H1 (cell line): ENCODE results near the gene CCNYL1. TPM values are rescaled to one million over a fixed set of nuclear protein-coding genes. Genes with fewer than 3 reads are reported as not detected.

Source experiments
- CTCF ChIA-PET: fragments of 300-600 bp; sonication (Branson Sonifier 250); formaldehyde crosslinking; loops from one replicate; lab custom pipeline; 2021; ENCODE audit not compliant: partially characterized antibody; lab: Charles Lee
- POLR2A ChIA-PET: fragments of 300-600 bp; sonication (Branson Sonifier 250); formaldehyde crosslinking; loops from one replicate; lab custom pipeline; 2021; ENCODE audit warnings: inconsistent platforms; ENCODE audit not compliant: partially characterized antibody; lab: Charles Lee
- DNase-seq, 2 experiments: peaks; one replicate each; pipeline versions ENCODE4 v3.0.0 to v3.0.0-alpha.2; 2010 to 2022; ENCODE audit warnings: low spot score in 2 of 2, low read depth in 1 of 2, mixed read lengths in 1 of 2
- FAIRE-seq: peaks from 2 replicates; lab custom pipeline; 2011; peaks lifted over from hg19 to GRCh38; lab: Jason Lieb, UNC
- H2AFZ ChIP-seq: 2 replicates; pipeline ENCODE4 v1.8.1; 2012; ENCODE audit warnings: low read length, inconsistent platforms
- H2AK5ac ChIP-seq: 2 replicates; pipeline ENCODE4 v1.6.1; 2013; ENCODE audit warnings: low read depth, low read length
- H2BK120ac ChIP-seq: replicated peaks from 2 replicates; pipeline ENCODE3; 2013; ENCODE audit warnings: low read depth, low read length, inconsistent platforms
- H2BK12ac ChIP-seq: 2 replicates; pipeline ENCODE4 v1.6.1; 2013; ENCODE audit warnings: low read depth, low read length
- H2BK15ac ChIP-seq: 2 replicates; pipeline ENCODE4 v1.6.1; 2013; ENCODE audit warnings: low read length
- H2BK20ac ChIP-seq: 2 replicates; pipeline ENCODE4 v1.6.1; 2013; ENCODE audit warnings: low read length
- H2BK5ac ChIP-seq: 2 replicates; pipeline ENCODE4 v1.6.1; 2013; ENCODE audit warnings: low read depth, low read length
- H3K14ac ChIP-seq: 2 replicates; pipeline ENCODE4 v1.6.1; 2013; ENCODE audit warnings: inconsistent platforms; ENCODE audit not compliant: insufficient read length
- H3K18ac ChIP-seq: 2 replicates; pipeline ENCODE4 v1.6.1; 2013; ENCODE audit warnings: low read length; ENCODE audit errors: extremely low read depth
- H3K23ac ChIP-seq: 2 replicates; pipeline ENCODE4 v1.6.1; 2013; ENCODE audit warnings: inconsistent platforms; ENCODE audit not compliant: insufficient read length
- H3K23me2 ChIP-seq: 2 replicates; pipeline ENCODE4 v1.6.1; 2013; ENCODE audit warnings: low read depth, low read length
- H3K27ac ChIP-seq: 2 replicates; pipeline ENCODE4 v1.6.1; 2011; ENCODE audit warnings: low read depth, low read length, inconsistent platforms
- H3K27me3 ChIP-seq, 4 experiments: replicated peaks in 1 of 4; 1 replicate in 1 of 4; 2 replicates in 3 of 4; pipeline versions ENCODE4 v1.6.1 to v1.8.1; 2011 to 2013; ENCODE audit warnings: low read length in 3 of 4, mild to moderate bottlenecking in 3 of 4, inconsistent platforms in 2 of 4, mixed read lengths in 2 of 4, moderate library complexity in 1 of 4; ENCODE audit not compliant: control insufficient read depth in 3 of 4, insufficient read depth in 3 of 4; ENCODE audit errors: extremely low read depth in 1 of 4
- H3K36me3 ChIP-seq, 4 experiments: 2 replicates each; pipeline versions ENCODE4 v1.6.1 to v1.8.1; 2011 to 2013; ENCODE audit warnings: mild to moderate bottlenecking in 4 of 4, low read length in 3 of 4, moderate library complexity in 2 of 4, control low read depth in 1 of 4, inconsistent platforms in 1 of 4; ENCODE audit not compliant: insufficient read depth in 4 of 4, control insufficient read depth in 2 of 4
- H3K4ac ChIP-seq: replicated peaks from 2 replicates; pipeline ENCODE3; 2013; ENCODE audit warnings: low read length, low read depth, mixed read lengths, inconsistent platforms; ENCODE audit not compliant: insufficient read length
- H3K4me1 ChIP-seq, 4 experiments: replicated peaks in 1 of 4; 1 replicate in 1 of 4; 2 replicates in 3 of 4; pipeline versions ENCODE4 v1.6.1 to v1.8.1; 2011 to 2013; ENCODE audit warnings: low read length in 3 of 4, inconsistent platforms in 2 of 4, mixed read lengths in 1 of 4; ENCODE audit not compliant: insufficient read depth in 4 of 4, control insufficient read depth in 3 of 4
- H3K4me2 ChIP-seq, 2 experiments: 2 replicates each; pipeline versions ENCODE4 v1.6.1 to v1.8.1; 2011 to 2013; ENCODE audit warnings: low read depth in 2 of 2, low read length in 2 of 2, control low read depth in 1 of 2, inconsistent platforms in 1 of 2, mild to moderate bottlenecking in 1 of 2; ENCODE audit not compliant: insufficient read depth in 1 of 2
- H3K4me3 ChIP-seq, 4 experiments: fragments of 200-600, 300-600 bp in 1 of 4; sonication (generic), shearing (Covaris generic), sonication (Bioruptor Twin) in 1 of 4; 2 replicates each; pipeline versions ENCODE4 v1.5.1 to v1.8.1; 2011 to 2016; ENCODE audit warnings: low read length in 4 of 4, low read depth in 3 of 4, control low read depth in 2 of 4, inconsistent platforms in 2 of 4, mild to moderate bottlenecking in 2 of 4, mixed read lengths in 1 of 4, moderate library complexity in 1 of 4; ENCODE audit not compliant: insufficient read depth in 2 of 4; ENCODE audit errors: extremely low read depth in 1 of 4
- H3K56ac ChIP-seq: replicated peaks from 2 replicates; pipeline ENCODE3; 2013; ENCODE audit warnings: low read depth, mild to moderate bottlenecking, mixed read lengths, low read length, inconsistent platforms; ENCODE audit not compliant: insufficient read length
- H3K79me1 ChIP-seq: 2 replicates; pipeline ENCODE4 v1.6.1; 2013; ENCODE audit warnings: low read depth, low read length, control low read depth
- H3K79me2 ChIP-seq, 2 experiments: 2 replicates each; pipeline versions ENCODE4 v1.6.1 to v1.8.1; 2012 to 2013; ENCODE audit warnings: low read length in 2 of 2, mild to moderate bottlenecking in 2 of 2, inconsistent platforms in 1 of 2; ENCODE audit not compliant: insufficient read depth in 2 of 2, control insufficient read depth in 1 of 2
- H3K9ac ChIP-seq, 4 experiments: replicated peaks in 1 of 4; 1 replicate in 1 of 4; 2 replicates in 3 of 4; pipeline versions ENCODE4 v1.6.1 to v1.8.1; 2011 to 2013; ENCODE audit warnings: low read depth in 3 of 4, low read length in 3 of 4, control low read depth in 2 of 4, mild to moderate bottlenecking in 2 of 4, moderate library complexity in 2 of 4, inconsistent platforms in 1 of 4; ENCODE audit errors: extremely low read depth in 1 of 4
- H3K9me3 ChIP-seq, 2 experiments: 2 replicates each; pipeline versions ENCODE4 v1.6.1 to v1.8.1; 2012 to 2013; ENCODE audit warnings: mild to moderate bottlenecking in 2 of 2, moderate library complexity in 2 of 2, control low read depth in 1 of 2, inconsistent platforms in 1 of 2, low read depth in 1 of 2, low read length in 1 of 2, mixed read lengths in 1 of 2; ENCODE audit not compliant: insufficient read depth in 2 of 2
- H4K20me1 ChIP-seq, 2 experiments: replicated peaks in 1 of 2; 2 replicates each; pipeline versions ENCODE3 to v1.8.1; 2011 to 2013; ENCODE audit warnings: inconsistent platforms in 2 of 2, low read length in 2 of 2, mild to moderate bottlenecking in 1 of 2; ENCODE audit not compliant: insufficient read depth in 2 of 2, control insufficient read depth in 1 of 2
- H4K5ac ChIP-seq: 2 replicates; pipeline ENCODE4 v1.6.1; 2013; ENCODE audit warnings: low read length, low read depth, mixed read lengths, inconsistent platforms; ENCODE audit not compliant: insufficient read length
- H4K8ac ChIP-seq: 2 replicates; pipeline ENCODE4 v1.8.0; 2013; ENCODE audit warnings: mild to moderate bottlenecking, moderate library complexity, low read length, inconsistent platforms; ENCODE audit not compliant: insufficient read depth; ENCODE audit errors: extremely low read depth
- H4K91ac ChIP-seq: replicated peaks from 2 replicates; pipeline ENCODE3; 2013; ENCODE audit warnings: low read length, mixed read lengths, inconsistent platforms; ENCODE audit not compliant: insufficient read length
- KDM1A ChIP-seq: fragments of 200-600, 300-600 bp; sonication (generic); IDR thresholded peaks from 2 replicates; pipeline ENCODE4 v1.7.1; 2016; ENCODE audit warnings: mild to moderate bottlenecking, low read length, borderline replicate concordance
- SRF ChIP-seq: IDR thresholded peaks from 2 replicates; pipeline ENCODE4 v1.6.1; 2011; ENCODE audit warnings: mild to moderate bottlenecking, low read depth, low read length, moderate library complexity
- TAF1 ChIP-seq: IDR thresholded peaks from 2 replicates; pipeline ENCODE4 v1.6.1; 2011; ENCODE audit warnings: mild to moderate bottlenecking, low read depth, low read length
- WGBS, 2 experiments: shearing (Covaris generic) in 1 of 2; methylation state at CpG; one replicate each; pipeline versions ENCODE4 v1.1.6 to v1.1.7; 2013 to 2015; ENCODE audit warnings: low lambda C conversion rate in 2 of 2, mixed read lengths in 2 of 2, inconsistent platforms in 1 of 2, low coverage in 1 of 2, missing lambda C conversion rate in 1 of 2; ENCODE audit not compliant: insufficient replicate concordance in 2 of 2, insufficient coverage in 1 of 2, insufficient read length in 1 of 2; ENCODE audit errors: extremely low coverage in 1 of 2, missing lambda C conversion rate in 1 of 2; 5-methylcytosine and 5-hydroxymethylcytosine counted together
- polyA plus RNA-seq, 7 experiments: library from polyadenylated mRNA; depleted of rRNA in 3 of 7; stranded (reverse) in 5 of 7; unstranded in 2 of 7; fragments of >200 nt in 5 of 7; fragments of 200-250 nt in 2 of 7; gene quantifications; 1 replicate in 5 of 7; 2 replicates in 1 of 7; 4 replicates in 1 of 7; pipeline versions ENCODE4 v1.2.1 to v1.2.3, GENCODE V29; 2011 to 2013; ENCODE audit warnings: missing spikeins in 2 of 7, mixed read lengths in 2 of 7
- total RNA-seq: library from RNA; stranded (reverse); fragmentation: NEBNext Ultra II Directional; extraction: Animal tissue kit (Norgen Biotek cat#: 25700); gene quantifications from 2 replicates; pipeline ENCODE4 v1.2.1, GENCODE V29; 2021

CCNYL1 gene
- total and polyA plus RNA-seq, 2 of the 8 experiments (the other 6 are each of a cell fraction or from before 2014, with no cell fraction given) = 13.3 to 35.4 TPM

DNA sequence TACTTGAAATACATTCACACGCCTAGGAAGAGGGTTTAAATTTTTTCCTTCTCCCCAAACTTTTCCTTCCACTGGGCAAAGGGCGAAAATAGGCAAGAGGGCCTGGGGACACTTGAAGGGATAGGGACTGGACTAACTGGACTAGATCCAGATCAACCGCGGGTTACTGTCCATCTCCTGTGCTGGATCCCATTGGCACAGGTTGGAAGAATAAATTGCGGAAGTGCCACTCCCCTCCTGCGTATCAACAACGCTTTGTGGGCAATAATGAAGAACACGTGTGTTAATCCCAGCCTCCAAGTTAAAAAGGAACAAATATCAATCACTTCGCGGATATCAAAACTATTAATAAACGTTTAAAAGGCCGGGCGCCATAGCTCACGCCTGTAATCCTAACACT is 60.0 kb downstream of the CCNYL1 start:
- peak overlapping the region in 3 of 4 experiments; percentile 26 to 96 (median 55); a peak in 5 of 8 replicates for H3K4me3 ChIP-seq
- H4K8ac ChIP-seq = no peak overlapping the region
- H3K27me3 ChIP-seq = peaks cover 0 to 4% (median 1%) of the 10 kb centered on the region in 4 experiments; a peak in 1 of 7 replicates
- H2BK12ac ChIP-seq = 0 out of 2 replicates have a peak overlapping the region, but pooled peaks have one; percentile 86
- no peak overlapping the region for H4K91ac ChIP-seq
- POLR2A ChIA-PET = no interaction called here
- 0 out of 2 replicates have a peak overlapping the region, but pooled peaks have one; percentile 43 for H2BK20ac ChIP-seq
- no peak overlapping the region for H2BK5ac ChIP-seq
- no peak overlapping the region for H3K4ac ChIP-seq
- no peak overlapping the region for H2AK5ac ChIP-seq
- no peak overlapping the region for H3K23ac ChIP-seq
- no peaks in the 10 kb centered on the region for H3K9me3 ChIP-seq
- peak overlapping the region; percentile 85 to 98 for H3K4me2 ChIP-seq
- H4K5ac ChIP-seq = no peak overlapping the region
- H3K4me1 ChIP-seq = peaks cover 0 to 26% (median 18%) of the 10 kb centered on the region in 4 experiments; a peak in 6 of 7 replicates
- H3K23me2 ChIP-seq = peaks cover 29% of the 10 kb centered on the region
- FAIRE-seq = no peak
- H3K18ac ChIP-seq = no peak overlapping the region; the same call in 1 of the 2 replicates
- WGBS, 2 experiments = 87% methylated on average over 14 of the region's 14 CpGs; no CpG with 5 or more reads in 1 of the 2 experiments
- TF ChIP-seq SRF = no peak
- TF ChIP-seq KDM1A = no peak
- 0 out of 2 replicates have a peak, but pooled peaks have one; percentile 4 for TF ChIP-seq TAF1
- no peak overlapping the region for H2BK15ac ChIP-seq
- H4K20me1 ChIP-seq = peaks cover 9 to 10% of the 10 kb centered on the region in 2 experiments
- H3K36me3 ChIP-seq = peaks cover 2 to 21% (median 12%) of the 10 kb centered on the region in 4 experiments; a peak in 6 of 8 replicates
- H3K56ac ChIP-seq = no peak overlapping the region
- no peak overlapping the region for H3K14ac ChIP-seq
- peaks cover 6% of the 10 kb centered on the region for H3K79me1 ChIP-seq
- no peak for DNase-seq
- H3K79me2 ChIP-seq = peaks cover 13 to 29% of the 10 kb centered on the region in 2 experiments
- no peak overlapping the region for H2AFZ ChIP-seq
- no peak overlapping the region for H2BK120ac ChIP-seq
- no peak overlapping the region for H3K9ac ChIP-seq
- H3K27ac ChIP-seq = no peak overlapping the region
- CTCF ChIA-PET = interaction anchor here (0.8 to 3.0 kb wide), 3 partner anchors 21 to 269 kb away, joined by 3 to 11 read pairs (median 3); no protein-coding TSS in a partner anchor
